ENCODE results near the gene ZNF716.
"Not testable (repeated sequence)": the region's sequence is repeated elsewhere in the genome, so short reads cannot be mapped to it uniquely, and the experiment has no call there.

ZNF716 gene

DNA sequence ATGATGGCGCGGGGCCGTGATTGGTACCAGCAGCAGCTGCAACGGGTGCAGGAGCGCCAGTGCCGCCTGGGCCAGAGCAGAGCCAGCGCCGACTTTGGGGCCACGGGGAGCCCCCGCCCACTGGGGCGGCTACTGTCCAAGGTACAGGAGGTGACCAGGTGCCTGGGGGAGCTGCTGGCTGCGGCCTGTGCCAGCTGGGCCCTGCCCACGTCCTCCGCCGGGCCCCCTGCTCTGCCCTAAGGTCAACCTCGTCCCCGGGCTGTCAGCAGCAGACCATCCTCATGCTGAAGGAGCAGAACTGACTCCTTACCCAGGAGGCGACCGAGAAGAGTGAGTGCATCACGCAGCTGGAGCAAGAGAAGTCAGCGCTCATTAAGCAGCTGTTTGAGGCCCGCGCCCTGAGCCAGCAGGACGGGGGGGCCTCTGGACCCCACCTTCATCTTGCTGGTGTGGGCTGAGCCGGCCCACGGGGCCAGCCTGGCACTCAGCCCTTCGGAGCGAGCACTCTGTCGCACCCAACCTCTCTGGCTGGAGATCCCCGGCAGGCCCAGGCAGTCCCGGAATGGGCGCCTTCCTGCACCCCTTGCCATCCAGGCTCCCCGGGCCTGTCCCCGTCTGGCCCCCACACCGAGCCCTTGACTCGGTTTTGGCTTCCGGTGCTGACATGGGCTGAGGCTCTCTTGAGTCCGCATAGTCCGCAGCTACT lies 24.6 kb upstream of the ZNF716 start:
- peak in 1 of 42 donors; percentile 18 for DNase-seq
- intact Hi-C loops (cut with DNase I) = no loop called here

DNA sequence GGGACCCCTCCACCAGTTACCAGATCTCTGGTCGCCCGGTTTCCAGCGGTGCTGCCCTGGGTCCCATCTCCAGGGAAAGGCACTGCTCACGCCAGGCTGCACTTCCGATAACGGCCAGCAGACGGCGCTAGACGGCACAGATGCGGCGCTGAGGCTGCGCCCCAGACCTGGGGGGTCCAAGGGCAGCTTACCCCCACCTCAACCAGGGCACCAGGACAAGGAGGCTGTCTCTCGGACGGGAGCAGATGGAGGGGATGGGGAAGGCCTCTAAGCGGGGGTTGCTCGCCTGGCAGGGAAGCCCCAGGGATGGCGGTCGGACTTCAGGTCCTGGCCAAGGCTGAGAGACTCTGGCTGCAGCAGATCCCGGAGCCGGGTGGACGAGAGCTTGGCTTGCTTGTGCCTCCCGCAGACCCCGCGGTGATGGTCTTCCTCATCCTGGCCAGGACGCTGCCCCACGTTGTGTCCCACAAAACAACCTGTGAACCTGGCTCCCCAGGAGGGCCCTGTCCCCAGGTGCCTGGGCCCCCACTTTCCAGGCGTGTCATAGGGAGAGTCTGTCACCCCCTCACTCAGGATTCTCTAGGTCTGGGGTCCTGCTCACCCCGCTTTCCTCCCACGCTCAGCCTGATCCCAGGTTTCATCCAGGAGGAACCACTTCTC lies 23.9 kb upstream of the ZNF716 start:
- intact Hi-C loops (cut with DNase I) = no loop called here
- DNase-seq = no peak

DNA sequence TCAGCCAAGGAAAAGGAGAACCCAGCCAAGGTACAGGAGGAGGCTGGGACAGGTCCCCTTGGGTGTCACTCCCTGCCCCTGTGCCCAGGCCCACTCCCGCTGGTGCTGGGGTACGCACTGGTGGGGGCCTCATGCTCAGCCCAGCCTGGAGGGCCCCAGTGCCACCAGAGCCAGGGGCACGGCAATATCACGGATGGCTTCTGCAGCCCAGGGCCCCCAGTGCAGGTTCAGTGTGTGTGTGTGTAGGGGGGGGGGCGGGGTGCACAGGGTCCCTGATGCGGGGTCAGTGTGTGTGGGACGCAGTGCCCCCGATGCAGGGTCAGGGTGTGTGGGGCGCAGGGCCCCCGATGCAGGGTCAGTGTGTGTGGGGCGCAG lies 23.4 kb upstream of the ZNF716 start:
- no peak for DNase-seq
- intact Hi-C loops (cut with DNase I) = no loop called here

DNA sequence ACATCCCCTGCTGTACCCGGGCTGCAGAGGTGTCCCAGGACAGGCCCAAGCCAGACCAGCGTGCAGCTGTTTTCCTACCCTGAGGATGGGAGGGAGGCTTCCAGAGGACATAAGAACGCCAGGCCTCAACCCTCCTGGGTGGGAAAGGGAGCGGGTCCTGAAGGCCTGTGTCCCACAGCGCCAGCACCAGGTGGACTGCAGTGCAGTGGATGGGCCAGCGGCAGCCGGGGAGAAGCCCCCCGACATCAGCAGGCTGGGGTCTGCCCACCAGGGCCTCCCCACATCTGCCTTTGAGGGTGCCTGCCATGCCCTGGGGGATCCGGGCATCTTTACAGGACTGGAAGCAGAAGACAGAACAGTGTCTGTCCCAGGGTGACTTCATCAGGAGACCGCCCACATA lies 22.8 kb upstream of the ZNF716 start:
- DNase-seq = no peak
- intact Hi-C loops (cut with DNase I) = no loop called here

DNA sequence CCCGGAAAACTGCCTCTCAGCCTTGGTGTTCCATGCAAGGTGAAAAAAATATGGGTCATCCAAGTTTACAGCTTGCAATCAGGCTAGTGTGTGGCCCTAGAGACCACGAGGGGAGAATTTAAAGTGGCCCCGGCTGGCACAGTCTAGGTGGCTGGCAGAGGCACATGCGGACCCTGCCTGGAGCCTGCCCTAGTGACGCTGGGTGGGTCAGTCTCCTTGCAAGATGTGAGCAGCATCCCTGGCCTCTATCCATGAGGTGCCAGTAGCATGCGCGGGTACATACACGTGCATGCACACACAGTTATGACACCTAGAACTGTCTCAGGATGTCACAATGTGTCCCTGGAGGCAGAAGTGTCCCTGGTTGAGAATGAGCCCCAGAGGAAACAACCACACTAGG lies 22.4 kb upstream of the ZNF716 start:
- no peak for DNase-seq
- intact Hi-C loops (cut with DNase I) = no loop called here

DNA sequence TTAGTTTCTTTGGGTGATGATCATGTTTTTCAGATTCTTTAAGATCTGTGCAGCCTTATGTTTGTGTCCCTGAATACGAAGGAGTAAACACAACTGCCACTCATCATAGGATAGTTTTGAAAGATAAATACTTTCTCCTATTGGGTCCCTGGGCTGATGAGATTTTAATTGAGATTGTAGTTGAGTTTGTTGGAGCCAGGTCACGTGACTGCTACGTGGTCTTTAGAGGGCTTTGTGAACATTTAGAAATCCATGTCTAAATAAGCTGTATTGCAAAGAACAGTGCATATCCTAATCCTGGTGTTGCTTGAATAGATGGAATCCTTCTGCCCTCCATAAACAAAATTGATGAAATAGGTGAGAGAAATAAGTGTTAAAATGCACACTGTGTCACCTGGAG lies 17.4 kb upstream of the ZNF716 start:
- intact Hi-C loops (cut with DNase I) = no loop called here
- DNase-seq = no peak

DNA sequence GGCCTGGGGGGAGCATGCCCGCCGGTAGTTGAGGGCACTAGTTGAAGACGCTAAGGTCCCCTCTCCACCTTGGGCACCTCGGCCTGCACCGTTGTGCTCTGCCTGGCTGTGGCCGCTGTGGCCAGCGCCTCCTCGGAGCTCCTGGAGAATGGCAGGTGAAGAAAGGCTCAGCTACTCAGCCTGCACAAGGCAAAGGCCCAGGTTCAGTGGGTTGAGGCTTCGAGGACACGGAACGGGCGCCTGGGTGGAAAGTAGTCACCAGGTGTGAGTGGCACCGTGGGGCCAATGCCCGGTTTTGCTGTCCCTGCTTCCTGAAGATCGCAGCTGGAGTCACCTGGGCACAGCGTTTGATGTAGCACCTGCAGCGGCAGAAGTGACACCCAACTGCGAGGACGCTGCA lies 12.4 kb upstream of the ZNF716 start:
- intact Hi-C loops (cut with DNase I) = no loop called here
- no peak for DNase-seq

DNA sequence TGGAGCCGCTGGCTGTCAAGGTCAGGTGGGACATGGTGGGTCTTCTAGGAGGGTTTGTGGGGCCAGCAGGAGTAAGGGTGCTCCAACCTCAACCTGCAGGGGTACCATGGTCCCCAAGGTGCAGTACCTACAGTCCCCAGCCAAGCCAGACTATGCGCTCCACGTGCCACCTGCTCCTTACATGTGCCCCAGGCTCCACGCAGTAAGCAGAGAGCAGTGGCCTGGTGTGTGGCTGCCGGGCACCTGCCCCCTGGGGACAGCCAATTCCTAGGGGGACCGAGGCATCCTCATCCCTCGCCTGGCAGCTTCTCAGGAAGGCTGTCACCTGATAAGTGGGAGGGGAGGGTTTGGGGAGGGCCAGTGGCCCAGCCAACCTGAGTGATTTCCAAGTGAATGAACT lies 11.7 kb upstream of the ZNF716 start:
- intact Hi-C loops (cut with DNase I) = no loop called here
- DNase-seq = no peak

DNA sequence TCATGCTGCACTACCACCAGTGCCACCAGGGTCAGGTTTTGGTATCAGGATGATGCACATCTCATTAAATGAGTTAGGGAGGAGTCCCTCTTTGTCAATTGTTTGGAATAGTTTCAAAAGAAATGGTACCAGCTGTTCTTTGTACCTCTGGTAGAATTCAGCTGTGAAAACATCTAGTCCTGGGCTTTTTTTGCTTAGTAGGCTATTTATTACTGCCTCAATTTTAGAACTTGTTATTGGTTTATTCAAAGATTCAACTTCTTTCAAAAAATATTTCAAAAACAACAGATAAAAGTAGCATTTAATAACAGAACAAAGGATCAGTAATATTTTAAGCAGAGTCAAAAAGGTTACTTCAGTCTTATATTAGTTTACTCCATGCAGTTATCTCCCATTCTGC lies 6.4 kb upstream of the ZNF716 start:
- intact Hi-C loops (cut with DNase I) = no loop called here
- no peak for DNase-seq

DNA sequence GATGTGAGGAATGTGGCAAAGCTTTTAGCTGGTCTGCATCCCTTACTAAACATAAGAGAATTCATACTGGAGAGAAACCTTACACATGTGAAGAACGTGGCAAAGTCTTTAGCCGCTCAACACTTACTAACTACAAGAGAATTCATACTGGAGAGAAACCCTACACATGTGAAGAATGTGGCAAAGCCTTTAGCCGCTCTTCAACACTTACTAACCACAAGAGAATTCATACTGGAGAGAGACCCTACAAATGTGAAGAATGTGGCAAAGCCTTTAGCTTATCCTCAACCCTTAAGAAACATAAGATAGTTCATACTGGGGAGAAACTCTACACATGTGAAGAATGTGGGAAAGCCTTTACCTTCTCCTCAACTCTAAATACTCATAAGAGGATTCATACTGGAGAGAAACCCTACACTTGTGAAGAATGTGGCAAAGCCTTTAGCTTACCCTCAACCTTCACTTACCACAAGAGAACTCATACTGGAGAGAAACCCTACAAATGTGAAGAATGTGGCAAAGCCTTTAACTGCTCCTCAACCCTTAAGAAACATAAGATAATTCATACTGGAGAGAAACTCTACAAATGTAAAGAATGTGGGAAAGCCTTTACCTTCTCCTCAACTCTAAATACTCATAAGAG lies 19.3 kb downstream of the ZNF716 start:
- intact Hi-C loops (cut with DNase I); DNase-seq: not testable (repeated sequence)

DNA sequence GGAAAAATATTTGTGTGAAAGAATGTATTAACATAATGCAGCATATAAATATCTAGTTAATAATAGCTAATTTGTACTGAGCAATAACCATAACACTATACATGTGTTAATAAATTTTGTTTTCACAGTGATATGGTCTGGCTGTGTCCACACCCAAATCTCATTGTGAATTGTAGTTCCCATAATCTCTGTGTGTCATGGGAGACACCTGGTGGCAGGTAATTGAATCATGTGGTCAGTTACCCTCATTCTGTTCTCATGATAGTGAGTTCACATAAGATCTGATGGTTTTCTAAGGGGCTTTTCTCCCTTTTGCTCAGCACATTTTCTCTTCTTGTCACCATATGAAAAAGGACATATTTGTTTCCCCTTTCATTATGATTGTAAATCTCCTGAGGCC lies 30.3 kb downstream of the ZNF716 start:
- DNase-seq; intact Hi-C loops (cut with DNase I): not testable (repeated sequence)

DNA sequence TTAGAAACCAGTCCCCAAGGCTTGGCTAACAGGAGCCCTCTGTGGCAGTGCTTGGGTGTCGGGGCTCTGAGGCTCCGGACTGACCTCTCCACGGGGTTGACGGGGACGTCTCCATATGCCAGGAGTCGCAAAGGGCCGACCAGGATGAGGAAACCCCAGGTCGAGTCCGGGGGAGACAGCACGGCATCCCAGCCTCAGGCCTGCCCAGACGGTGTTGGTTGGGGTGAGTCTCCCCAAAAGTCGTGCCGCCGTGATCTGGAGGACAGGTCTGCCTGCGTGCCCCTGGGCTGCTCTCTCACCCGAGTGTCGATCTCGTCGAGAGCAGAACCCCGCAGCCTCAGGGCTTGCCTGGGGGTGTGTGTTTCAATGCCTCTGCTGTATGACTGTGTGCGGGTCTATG lies 35.0 kb downstream of the ZNF716 start:
- intact Hi-C loops (cut with DNase I); DNase-seq: not testable (repeated sequence)

DNA sequence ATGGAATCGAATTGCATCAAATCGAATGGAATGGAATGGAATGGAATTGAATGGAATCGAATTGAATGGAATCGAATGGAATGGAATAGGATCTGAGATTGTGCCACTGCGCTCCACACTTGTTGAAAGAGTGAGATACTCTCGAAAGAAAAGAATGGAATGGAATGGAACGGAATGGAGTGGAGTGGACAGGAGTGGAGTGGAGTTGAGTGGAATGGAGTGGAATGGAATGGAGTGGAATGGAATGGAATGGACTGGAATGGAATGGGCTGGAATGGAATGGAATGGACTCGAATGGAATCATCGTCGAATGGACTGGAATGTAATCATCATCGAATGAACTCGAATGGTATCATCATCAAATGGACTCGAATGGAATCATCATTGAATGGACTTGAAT lies 38.0 kb downstream of the ZNF716 start:
- DNase-seq = no peak
- intact Hi-C loops (cut with DNase I) = no loop called here

DNA sequence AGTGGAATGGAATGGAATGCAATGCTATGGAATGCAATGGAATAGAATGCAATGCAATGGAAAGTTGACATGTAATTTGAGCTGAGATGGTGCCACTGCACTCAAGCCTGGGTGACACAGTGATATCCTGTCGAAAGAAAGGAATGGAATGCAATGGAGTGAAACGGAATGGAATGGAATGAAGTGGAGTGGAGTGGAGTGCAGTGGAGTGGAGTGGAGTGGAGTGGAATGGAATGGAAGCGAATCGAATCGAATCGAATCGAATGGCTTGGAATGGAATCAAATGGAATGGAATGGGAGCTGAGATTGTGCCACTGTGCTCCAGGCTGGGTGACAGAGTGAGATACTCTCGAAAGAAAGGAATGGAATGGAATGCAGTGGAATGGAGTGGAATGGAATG lies 45.1 kb downstream of the ZNF716 start:
- DNase-seq; intact Hi-C loops (cut with DNase I): not testable (repeated sequence)

DNA sequence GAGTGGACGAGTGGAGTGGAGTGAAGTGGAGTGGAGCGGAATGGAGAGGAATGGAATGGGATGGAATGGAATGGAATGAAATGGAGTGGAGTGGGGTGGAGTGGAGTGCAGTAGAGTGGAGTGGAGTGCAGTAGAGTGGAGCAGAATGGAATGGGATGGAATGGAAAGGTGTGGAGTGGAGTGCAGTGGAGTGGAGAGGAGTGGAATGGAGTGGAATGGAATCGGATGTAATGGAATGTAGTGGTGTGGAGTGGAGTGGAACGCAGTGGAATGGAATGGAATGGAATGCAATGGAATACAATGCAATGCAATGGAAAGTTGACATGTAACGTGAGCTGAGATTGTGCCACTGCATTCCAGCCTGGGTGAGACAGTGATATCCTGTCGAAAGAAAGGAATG lies 46.4 kb downstream of the ZNF716 start:
- intact Hi-C loops (cut with DNase I) = no loop called here
- no peak for DNase-seq

DNA sequence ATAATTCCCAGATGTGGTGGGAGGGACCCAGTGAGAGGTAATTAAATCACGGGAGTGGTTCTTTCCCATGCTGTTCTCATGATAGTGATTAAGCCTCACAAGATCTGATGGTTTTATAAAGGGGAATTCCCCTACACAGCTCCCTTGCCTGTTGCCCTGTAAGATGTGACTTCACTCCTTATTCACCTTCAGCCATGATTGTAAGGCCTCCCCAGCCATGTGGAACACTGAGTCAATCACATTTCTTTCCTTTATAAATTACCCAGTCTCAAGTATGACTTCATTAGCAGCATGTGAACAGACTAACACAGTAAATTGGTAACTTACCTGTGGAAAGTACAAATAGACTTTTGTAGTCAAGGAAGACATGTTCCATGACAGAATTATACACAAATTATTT lies 55.2 kb downstream of the ZNF716 start:
- intact Hi-C loops (cut with DNase I) = no loop called here
- no peak for DNase-seq

Data from head of caudate nucleus (tissue), 42 donors.